Renal pelvis (tissue), 4 donors: ENCODE results near the gene AXIN1. TPM values are rescaled to one million over a fixed set of nuclear protein-coding genes. Genes with fewer than 3 reads are reported as not detected.

Experiments
- DNase-seq: peaks from one replicate; pipeline ENCODE4 v3.0.0-alpha.2; 2013
- polyA plus RNA-seq, 3 donors: library from polyadenylated mRNA; unstranded; fragments of 120-200 nt; gene quantifications; one replicate each; pipeline ENCODE4 v1.2.1, GENCODE V29; 2013; ENCODE audit not compliant: insufficient read length in 3 of 3

AXIN1 gene
- polyA plus RNA-seq, 3 donors, result 21.9 to 22.9 (median 22.7) TPM

DNA sequence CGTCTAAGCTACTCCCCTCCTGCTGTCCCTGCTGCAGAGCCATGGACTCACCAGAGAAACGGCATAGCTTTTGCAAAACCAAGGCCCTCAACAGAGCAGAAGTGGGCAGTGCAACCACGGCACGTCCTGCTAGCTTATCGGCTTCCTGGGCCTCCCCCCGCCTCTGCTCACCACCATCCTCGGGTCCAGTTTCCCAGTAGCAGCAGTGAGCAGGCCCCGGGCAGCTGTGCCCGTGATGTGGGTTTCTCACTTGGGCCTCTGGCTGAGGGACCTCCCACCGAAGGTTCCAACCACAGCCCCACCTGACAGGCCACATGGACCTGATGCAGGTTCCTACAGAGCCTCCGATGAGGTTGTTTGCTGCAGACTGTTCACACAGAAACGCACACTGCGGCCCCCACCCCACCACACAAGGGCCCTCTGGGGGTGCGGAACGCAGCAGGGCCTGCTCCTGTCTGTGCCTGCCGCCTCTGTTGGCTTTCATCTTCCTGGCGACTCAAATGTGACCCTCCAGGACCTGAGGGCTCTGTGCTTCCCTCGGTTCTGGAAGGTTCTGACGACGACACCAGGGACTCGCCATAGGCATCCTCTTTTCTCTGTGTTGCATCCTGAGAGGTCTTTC lies 44.7 kb downstream of the AXIN1 start:
- DNase-seq, result no peak

- DNase-seq, result no peak
These were observed 45.6 kb downstream of the AXIN1 start for GRCh38 chr16:306911-307370.

DNA sequence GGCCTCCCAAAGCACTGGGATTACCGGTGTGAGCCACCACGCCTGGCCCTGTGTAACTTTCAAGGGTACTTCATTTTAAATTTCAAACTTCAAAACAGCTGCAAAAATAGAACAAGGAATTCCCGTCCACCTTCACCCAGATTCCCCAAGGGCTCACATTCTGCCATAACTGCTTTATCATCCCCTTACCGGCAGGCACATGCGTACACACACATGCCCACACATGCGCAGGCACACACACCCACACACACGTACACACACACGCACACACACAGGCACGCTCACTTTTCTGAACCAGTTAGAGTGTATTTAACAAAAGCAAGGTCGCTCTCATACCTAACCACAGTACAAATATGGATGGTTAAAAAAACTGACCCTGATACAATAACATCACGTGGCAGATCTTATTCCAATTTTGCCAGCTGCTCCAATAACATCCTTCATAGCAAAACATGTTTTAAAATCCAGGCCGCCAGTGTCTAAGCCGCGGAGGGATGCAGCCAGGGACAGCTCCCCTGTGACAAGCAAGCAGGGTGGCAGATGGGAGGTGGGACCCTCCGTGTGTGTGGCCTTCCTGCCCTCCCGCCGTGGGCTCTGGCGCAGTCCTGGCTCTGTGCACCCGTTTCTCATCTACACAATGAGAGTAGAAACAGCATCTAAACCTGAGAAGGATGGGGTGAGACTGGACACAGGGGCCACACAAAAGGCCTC lies 46.5 kb downstream of the AXIN1 start:
- DNase-seq, result no peak

GRCh38 chr16:303760-304505 lies 48.6 kb downstream of the AXIN1 start:
- DNase-seq, result no peak

- DNase-seq, result no peak
These were observed 50.6 kb downstream of the AXIN1 start for GRCh38 chr16:301950-302349.

- no peak for DNase-seq
These were observed 51.3 kb downstream of the AXIN1 start for GRCh38 chr16:301235-301634.

DNA sequence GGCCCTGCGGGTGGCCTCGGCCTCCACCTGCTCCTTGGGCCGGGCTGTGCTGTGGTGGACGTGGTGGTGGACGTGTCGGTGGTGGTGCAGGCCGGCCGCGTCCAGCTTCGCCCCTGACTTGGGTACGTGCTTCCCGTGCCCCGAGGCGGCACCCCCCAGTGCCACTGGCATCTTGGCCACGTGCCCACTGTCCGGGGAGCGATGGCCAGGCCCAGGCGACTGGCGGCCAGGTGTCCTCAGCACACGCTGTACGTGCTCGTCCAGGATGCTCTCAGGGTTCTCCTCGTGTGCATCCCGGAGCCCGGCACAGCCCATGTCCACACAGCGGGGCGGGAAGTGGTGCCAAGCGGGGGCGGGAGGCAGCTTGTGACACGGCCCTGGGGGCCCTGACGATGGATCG lies 54.7 kb downstream of the AXIN1 start:
- DNase-seq, result no peak

DNA sequence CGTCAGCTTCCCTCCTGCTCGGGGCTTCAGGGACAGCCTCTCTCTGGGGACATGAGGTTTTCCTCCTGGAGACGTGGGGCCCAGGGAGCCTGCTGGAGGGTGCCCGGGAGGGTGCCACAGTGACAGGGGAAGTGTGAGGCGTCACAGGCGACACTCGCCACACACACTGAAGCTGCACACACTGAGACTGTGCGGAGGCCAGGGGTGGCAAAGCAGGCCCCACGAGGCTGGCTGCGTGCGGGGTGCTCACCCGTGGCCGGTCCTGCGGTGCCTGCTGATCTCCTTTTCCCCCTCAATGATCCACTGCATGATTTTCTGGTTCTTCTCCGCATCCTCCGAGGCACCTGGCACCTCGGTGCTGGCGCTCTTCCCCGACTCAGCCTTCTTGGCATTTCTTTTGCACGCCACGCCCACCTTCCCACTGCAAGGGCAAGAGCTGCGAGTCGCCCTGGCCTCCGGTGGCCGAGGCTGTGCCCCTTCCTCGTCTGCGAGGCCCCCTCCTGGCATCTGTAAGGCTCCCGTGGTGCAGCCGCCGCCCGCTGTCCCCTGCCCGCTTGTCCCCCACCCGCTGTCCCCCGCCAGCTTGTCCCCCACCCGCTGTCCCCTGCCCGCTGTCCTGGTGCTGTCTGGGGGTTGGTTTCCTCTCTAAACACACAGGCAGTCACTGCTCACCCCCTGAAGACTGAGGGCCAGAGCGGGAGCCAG lies 55.6 kb downstream of the AXIN1 start:
- DNase-seq, result no peak

- DNase-seq, result no peak
These were observed 56.2 kb downstream of the AXIN1 start for GRCh38 chr16:296276-296675.

- no peak for DNase-seq
These were observed 59.3 kb downstream of the AXIN1 start for GRCh38 chr16:293043-293775.

- DNase-seq, result no peak
These were observed 61.0 kb downstream of the AXIN1 start for GRCh38 chr16:291539-291938.

- no peak for DNase-seq
These were observed 61.7 kb downstream of the AXIN1 start for GRCh38 chr16:290681-291405.

DNA sequence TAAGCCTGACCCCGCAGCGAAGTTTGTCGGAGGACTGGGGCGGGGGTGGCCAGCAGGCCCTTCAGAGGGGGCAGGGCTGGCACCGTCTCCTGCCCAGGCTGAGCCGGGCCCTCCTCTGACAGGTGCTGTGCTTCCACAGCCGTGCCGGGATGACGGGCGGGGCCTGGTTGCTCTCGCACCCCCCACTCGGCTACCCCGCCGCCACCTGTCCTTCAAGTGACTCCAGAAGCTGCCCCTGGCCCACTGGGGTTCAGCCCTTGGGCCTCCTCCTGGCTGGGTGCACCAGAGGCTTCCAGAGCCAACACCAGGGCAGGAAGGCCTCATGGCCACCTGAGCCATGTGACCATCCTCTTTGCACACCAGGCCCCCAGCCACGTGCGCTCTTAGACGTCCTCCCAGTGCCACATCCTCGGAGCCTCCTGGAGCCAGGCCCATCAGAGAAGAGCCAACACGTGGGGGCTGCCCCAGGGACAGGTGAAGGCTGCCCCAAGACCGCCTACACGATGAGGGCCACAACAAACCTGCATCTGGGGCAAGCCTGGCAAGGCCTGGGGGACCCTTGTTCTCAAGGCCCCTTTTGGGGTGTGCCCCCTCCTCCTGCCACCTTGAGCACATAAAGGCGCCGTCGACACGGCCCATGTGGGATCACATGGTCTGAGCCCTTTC lies 62.4 kb downstream of the AXIN1 start:
- no peak for DNase-seq

- no peak for DNase-seq
These were observed 63.0 kb downstream of the AXIN1 start for GRCh38 chr16:289395-289997.

GRCh38 chr16:287981-288920 lies 64.3 kb downstream of the AXIN1 start:
- DNase-seq, result no peak

GRCh38 chr16:287298-287811 lies 65.2 kb downstream of the AXIN1 start:
- DNase-seq, result no peak

GRCh38 chr16:286491-287297 lies 65.8 kb downstream of the AXIN1 start:
- no peak for DNase-seq
